MV-4-11 (cell line): ENCODE measurements around the gene LRRC4.
A peak's percentile ranks its signal among the peaks of the same experiment; 100 is the strongest.

ENCODE experiments used
- DNase-seq: peaks from one replicate; lab custom pipeline; 2025; lab: John Stamatoyannopoulos, UW

The LRRC4 gene

DNA sequence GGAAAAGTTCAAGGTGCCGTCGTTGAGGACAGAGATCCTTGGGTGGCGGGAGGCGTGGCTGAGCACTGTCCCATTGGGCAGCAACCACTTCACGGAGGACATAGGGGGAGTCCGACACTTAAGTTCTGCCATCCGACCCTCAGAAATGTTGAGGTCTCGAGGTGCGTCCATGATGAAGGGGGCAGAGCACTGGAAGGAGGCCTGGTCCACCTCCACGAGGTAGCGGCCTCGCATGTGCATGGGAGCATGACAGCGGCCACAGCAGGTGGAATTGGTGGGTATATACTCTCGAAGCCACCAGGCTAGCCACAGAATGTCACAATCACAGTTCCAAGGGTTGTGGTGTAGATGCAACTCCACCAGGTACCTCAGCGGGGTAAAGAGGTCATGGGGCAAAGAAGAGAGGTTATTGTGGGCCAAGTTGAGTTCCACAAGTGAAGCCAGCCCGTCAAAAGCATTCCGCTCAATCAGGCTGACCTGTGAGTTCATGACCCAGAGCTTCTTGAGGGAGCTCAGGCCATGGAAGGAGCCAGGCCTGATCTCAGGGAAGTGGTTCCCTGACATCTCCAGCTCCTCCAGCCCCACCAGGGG is 1.7 kb downstream of the LRRC4 start:
- DNase-seq: peak; percentile 17

DNA sequence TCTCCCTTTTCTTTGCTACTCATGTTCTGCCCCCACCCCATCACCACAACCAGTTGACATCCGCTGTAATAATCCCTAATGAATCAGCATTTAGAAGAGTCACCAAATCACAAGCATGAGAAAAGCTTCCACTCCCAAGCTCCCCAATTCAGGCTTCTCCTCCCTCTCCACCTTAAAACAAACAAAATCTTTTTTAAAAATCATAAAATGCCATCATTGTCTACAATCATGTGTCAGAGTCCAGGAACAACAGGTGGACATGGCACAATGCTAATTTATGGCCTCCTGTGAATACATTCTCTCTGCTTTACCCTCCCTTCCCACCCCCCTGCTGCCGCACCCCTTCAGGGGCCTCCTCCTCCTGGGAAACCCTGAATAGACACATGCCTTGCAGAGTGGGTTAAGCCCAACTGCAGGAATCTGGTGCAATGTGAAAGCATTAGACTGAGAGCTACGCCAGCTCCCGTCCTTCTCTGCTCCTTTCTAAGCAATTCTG is 3.7 kb downstream of the LRRC4 start:
- no peak for DNase-seq

DNA sequence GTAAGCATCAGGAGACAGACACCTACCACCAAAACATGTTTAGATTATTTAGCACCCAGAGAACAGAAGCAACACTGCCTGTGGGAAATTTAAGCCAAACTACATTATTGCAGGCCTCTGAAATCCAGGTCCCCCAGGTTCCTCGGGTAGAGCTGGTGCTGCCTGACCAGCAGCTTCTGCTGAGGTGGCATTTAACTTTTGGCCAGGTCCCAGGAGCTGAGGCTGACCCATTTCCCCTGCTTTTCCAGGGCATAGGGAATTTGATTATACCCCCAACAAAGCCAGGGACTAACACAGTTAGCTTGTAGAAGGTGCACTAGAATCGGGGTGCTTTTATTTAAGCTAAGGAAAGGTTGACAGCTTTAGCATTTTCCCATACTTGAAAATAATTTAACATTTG is 4.7 kb downstream of the LRRC4 start:
- no peak for DNase-seq

DNA sequence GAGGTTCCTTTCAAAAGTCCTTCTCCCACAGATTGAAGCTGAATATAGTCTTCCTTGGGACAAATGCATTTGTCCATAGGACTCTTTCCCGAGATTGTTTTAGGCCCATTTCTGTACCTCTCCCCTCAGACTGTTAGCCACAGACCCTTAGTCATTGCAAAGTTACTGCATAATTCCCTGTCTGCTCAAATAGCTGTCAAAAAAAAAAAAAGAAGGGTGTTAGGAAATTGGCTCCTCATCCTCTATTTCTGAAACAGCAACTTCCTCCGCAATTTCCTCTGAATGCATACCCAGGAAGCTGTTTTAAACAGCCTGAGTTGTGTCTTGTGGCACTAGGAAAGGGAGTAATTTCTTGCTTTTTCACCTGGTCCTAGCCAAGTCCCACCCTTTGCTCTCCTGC is 5.4 kb downstream of the LRRC4 start:
- no peak for DNase-seq

DNA sequence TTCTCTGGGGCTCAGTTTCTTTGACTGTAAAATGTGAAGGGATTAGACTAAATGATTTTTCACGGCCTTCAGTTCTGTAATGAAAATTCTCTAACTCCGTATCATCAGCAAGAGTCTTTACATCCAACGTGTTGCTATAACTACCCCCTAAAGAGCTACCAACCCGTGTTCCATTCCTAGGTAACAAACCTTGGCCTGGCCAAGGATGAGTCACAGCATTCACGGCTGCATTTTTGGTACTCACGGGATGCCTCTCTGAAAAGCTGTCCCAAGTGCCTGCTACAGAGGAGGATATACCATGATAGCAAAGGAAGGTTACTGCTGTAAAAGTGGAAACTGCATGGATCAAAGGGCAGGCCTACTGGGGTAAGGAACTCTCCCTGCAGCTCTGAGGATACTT is 5.9 kb downstream of the LRRC4 start:
- DNase-seq: no peak

DNA sequence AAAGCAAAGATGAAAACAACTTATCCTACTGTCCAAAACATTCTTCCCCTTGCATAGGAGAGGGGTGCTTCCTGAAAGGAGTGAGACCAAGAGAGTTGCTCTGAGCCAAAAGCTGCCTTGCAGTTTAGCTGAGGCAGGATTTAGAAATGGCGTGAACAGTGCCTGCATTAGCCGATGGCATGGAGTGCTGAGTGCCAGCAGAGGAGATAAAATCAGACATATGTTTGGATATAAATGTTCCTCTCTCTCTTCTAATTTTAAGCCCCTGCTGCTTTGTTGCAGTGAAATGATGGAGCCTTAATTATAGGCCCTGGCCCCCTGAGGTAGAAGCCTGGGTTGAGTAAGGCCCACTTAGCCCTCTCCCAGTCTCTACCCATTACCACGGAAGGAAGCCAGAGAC is 7.1 kb downstream of the LRRC4 start:
- no peak for DNase-seq

DNA sequence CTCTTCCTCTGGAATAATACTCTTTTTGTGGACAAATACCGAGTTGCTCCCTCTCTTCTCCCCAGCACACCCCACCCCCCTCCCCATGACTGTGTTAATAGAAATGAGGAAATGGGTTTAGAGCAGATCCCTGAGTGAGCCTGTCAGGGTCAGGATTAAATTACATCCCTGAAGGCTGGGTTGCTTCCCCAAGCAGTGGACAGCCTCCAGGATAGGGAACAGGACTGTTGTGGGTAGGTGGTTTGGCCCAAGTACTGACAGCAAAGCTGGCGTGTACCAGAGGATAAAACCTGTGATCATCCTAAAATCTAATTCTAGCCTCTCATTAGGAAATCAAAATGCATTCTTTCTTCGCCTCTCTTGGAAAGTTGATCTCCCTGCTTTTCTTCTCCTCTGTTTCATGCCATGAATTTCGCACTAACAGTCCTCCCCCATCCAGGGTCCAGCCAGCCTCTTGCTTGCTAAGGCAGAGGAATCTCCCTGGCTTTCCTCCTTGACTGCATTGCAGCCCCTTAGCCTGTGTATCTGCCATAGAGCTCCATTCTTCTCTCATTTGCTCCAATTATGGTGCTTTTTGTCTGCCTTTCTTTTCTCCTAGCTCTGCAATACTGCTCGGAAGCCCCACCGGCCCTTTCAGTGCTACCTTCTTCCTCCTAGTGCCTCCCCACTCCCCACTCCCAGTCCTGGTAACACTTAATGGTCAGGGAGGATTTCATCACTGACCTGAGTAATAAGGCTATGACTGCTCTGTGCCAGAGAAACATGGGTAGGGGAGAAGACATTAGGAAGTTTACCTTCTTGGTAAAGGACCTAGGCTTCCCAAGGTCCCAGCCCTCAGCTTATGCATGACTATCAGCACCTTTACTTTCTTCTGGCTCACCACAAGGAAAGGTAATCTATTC is 8.4 kb downstream of the LRRC4 start:
- DNase-seq: peak; percentile 71

DNA sequence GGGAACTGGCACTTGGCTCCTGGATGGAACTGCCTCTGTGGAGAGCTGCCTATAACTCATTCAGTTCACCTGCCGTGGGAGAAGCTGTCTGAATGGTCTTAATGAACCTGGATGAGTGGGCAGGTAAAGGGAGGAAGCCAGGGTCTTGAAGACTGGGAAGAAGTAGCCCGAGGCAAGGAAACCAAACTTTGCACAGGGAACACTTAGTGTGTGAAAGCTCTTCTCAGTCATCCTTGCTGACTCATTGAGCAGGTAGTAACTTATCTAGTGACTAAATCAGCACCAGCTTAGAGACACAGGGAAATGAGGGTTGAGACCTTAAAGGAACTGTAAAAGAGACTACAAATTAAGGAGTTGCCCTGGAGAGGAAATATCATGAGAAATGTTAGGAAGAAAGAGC is 9.9 kb downstream of the LRRC4 start:
- no peak for DNase-seq

DNA sequence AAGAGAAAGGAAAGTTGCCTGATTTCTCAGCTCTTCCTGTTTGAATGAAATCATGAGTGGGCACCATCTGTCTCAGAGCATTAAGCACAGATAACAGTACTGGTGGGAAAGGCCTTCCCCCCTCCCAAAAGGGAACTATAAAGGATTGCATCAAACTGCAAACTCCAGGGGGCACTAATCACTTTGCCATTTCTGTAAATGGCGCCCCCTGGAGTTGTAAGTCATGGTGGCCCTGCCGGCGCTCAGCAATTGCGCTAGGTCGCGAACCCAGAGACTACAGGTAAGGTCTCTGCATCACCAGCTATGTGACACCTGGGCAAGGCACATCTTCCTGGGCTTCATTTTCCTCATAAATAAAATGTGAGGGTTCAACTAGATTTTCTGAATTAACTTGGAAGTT is 11.1 kb downstream of the LRRC4 start:
- DNase-seq: no peak

DNA sequence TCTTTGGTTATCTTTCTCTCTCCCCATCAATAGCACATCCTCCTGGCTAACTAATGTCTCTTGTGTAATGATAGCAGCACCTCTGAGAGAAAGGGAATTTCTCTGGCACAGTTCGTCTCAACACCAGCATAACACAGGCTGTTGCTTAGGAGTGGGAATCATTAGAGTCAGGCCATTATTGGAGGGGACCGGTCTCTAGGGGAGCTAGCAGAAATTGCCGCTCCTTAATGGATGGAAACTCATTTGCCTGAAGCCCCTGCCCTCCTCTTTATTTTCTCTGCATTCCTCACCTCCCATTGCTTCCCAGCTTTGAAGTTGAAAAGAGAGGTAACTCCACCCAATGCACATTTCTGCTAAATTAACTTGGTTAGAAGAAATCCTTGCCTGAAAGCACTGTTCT is 11.9 kb downstream of the LRRC4 start:
- no peak for DNase-seq

DNA sequence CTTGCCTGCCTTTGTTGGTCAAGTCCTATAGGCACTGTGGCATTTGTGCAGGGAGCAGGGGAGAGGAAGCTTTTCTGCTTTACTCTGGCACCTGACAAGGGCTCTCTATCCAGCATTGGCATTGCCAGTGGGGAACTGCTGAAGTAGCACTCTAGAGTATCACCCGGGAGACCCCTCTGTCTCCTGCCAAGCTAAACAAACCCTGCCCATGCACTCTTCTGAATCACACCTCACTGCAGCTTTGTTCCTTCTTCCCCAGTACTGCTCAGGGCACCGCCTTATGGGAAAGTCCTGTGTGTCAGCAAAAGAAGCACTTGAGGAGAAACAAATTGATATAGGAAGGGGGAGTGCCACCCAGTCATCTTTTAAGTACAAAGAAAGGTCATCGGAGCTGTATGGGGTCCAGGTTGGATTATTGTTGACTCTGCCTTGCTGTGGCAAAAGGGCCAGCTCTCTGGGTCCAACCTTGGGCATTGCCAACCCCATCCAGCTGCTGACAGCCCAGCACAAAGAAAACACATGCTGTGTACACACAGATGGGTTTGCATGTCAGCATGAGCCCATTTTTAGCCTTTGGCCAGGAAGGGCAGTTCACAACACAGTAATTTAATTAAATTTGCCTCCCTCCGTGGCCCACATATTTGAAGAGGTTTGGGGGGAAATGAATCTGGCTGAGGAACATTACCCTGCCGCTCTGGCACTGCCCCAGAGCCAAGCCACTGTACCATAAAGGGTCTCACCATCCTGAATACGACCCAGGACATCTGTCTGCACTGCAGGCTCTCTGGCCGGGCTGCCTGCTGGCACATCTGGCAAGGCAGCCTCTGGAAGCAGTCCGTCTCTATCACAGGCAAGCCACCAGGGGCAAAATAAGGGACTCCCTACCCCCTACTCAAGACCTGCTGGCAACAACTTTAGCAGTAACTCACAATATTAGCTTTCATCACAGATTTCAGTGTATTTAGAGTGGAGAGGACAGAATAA is 13.1 kb downstream of the LRRC4 start:
- DNase-seq: no peak

DNA sequence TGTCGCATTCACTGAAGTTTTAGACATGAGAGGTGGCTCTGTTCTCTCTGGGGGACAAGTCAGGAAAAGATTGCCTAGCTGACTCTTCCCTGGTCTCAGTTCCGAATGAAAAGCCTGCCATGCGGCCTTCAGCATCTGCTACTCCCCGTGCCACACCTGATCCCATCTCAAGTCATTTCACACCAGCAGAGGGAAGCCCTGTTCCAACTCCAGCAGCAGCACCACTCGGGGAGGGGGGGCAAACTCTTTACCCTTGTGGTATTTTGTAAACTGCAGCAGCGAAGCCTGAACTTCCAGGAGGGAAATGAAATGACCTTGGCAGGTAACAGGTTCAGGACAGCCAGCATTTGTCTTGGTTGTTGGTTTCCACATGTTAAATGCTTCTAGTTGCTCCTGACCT is 13.8 kb downstream of the LRRC4 start:
- DNase-seq: no peak

DNA sequence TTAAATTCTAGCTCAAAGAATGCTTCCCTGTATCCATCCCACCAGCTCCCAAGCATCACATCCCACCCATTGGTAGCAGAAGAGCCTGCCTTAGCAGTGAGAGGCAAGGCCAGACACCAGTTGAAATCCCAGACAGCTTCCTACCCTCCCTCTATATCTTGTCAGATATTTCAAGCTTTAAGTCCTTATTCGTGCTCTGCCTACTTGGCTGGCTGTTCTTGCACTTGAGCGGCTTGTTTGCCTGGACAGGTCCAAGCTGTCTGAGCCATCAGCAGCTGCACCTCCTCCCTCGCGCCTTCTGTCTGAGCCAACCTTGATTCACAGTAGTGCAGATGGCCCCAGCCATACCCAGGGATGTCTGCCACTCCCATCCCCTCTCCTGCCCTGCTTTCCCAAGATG is 16.4 kb downstream of the LRRC4 start:
- DNase-seq: no peak

DNA sequence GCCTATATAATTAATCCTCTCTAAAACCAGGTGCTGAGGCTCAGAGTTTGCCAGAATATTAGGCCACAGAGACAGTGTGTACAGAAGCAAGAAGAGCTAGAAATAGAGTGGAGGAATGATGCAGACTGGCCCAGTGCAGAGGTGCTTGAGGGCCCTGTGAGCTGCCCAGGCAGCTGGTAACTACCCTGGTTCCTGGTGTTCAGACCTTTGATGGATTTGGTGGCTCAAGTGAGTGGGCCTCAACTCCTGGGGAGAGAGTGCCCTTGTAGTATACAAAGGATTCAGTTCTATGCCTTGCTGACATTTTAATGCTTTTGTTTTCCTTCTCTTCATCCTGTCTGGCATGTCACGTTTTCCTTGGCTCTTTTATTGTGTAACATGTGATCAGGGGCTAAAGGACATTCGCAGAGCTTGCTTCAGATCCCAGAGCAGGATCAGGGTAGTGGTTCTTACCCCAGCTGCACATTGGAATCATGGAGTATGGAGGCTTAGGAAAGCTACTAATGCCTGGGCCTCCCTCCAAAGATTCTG is 20.0 kb downstream of the LRRC4 start:
- no peak for DNase-seq

DNA sequence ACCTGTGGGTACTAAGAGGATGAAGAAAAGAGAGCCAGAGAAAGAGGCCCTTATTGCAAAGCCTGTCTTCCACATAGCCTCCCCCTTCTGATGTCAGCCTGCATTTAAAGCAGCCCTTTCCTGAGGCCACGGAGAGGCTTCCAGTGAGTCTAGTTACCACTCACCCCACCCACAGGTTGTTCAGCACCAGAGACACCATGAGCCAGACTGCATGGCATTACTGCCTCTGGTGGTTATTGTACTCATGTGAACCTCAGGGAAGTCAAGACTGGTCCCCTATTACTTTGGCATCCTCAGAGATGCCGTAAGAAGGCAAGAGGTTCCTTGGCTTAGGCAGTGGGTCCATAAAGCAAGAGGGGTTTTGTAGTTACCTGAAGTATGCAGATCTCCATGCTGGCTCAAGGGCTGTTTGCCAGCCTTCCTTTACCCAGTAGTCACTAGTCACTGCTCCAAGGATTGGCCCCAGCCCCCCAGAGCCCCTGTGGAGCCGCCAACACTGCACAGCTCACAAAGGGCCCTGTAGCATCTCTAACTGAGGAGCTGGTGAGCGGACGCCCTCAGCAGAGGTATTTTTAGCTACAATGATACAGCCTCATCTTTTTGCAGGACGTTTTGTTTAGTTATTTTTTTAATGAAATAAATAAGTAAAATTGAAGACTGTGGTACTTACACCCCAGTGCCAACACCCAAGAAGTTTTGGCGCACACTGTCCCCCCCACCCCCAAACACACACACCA is 20.7 kb downstream of the LRRC4 start:
- DNase-seq: no peak

DNA sequence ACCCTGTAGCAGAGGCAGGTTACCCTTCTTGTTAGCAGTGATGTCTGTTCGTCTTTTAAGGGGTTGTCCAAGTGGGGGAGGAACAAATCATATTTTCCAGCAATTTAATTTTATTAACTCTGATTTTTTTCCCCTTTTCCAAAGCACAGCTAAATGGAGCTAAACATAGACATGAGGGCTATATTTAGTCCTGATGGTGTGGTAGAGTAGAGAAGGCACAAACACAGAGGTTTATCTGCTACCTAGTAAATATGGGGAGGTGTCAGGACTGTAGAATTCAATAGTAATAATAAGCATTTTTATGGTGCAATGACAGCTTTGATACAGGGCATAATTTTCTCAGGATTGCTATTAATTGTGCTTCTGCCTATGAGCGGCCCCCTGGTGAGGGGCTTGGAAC is 22.5 kb downstream of the LRRC4 start:
- DNase-seq: no peak

DNA sequence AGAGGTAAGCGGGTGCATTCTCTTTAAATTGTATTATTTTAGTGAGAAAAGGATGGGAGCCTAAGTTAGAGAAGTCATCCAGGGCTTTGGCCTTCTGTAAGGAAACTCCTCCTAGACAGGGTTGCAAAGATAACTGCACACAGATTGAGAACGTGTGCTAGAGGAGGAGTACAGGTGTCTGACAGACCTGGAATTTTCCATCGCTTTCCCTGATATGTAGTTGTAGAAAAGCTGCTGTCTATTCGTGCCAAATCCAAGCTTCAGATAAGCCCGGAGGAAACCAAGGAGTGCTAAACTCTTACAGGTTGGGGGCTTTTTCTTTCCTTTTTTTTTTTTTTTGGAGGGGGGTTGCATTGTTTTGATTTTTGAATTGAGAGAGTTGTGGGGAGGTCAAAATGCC is 23.1 kb downstream of the LRRC4 start:
- DNase-seq: no peak

DNA sequence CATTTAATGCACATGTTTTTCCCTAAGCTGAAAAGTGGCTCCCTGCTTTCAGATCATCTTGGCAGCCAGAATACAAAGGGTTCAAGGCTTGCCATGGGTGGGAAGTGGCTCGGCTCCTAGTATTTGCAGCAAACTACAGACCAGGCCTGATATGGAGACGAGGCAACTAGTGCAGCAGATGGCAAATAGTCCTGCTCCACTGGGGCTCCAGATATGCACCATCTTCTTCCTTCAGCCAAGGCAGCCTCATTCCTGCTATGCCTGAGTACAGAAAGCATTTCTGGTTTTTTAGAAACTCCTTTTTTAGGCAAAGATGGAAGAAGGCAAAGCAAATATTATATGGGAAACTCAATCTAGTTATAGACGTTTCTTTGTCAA is 23.9 kb downstream of the LRRC4 start:
- no peak for DNase-seq

DNA sequence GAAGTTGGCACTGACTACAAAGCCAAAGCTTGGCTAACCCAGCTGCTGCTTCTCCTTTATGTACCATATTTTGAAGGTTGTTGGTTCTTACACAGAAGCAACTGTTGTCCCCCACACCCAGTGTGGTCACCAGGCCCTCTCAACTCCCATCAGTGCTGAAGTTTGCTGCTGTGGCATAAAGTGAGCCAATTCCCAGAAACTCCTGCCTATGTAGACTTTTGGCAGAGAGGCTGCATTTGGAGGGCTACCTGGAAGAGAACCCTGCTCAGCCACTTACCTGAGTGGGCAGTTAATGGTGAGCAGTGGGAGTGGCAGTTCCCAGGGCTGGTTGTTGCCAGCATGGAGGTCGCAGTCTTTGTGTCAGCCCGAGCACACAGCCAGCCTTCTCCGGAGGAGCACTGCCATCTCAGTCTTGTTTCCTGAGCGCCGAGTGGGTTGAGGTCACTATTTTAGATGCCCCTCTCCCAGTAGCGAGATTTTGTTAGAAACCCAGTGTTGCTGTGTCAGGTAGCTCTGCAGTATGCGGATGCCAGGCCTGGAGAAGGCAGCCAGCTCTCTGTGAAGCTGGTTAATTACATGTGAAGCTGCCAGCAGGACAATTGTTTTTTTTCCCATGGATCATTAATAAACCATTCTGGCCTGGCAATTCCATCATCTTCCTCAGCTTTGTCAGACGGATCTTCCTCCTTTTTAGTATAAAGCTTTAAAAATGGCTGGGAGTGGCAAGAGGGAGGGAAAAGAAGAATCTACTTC is 24.5 kb downstream of the LRRC4 start:
- DNase-seq: no peak

DNA sequence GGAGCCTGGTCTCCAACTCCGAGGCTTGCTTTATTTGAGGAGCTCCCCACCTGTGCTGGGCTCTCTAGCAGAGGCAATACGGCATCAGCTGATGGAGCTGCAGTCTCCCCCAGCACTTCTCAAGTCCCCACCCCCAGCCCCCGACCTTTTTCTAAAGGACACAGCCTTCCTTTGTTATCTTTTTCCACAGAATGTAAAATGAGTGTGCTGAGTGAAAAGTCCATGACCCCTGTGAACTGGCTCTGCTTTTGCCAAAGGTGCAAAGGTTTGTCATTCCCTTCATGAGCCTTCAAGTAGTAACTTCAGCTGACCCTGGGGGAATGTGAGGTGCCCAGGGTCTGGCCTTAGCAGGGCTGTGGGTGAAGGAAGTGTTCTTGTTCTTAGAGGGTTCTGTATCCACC is 25.5 kb downstream of the LRRC4 start:
- no peak for DNase-seq

DNA sequence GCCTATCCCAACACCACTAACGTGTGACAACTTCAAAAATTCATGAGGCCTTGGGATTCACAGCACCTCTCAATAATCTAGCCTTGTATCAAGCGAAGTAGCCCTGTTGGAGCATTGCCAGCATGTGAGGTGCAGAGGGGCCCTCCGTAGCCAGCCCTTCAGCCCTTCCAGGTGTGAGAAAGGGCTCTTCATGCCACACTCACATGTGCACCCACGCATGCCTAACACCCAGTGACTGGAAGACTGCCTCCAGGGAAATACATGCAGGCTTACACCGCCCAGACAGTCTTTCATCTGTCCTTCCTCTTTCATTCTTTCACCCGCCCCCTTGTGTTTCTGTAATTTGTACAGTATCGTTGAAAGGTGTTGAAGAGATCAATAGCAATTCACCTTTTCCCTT is 26.1 kb downstream of the LRRC4 start:
- no peak for DNase-seq
